SU-DHL-6 (cell line): ENCODE measurements around the gene ELFN2.

Experiments used
- EZH2phosphoT487 ChIP-seq: fragments of 200-600 bp; sonication (generic), shearing (Covaris generic); conservative IDR thresholded peaks from 2 replicates; pipeline ENCODE4 v1.6.1; 2018; ENCODE audit warnings: mild to moderate bottlenecking, antibody characterized with exemption, low read length, moderate library complexity, mixed read lengths
- TF ChIP-seq, protein P1 (sequence below): fragments of 200-600 bp; sonication (generic); IDR thresholded peaks from one replicate; pipeline ENCODE4 v1.5.1; 2017; ENCODE audit warnings: antibody characterized with exemption, mild to moderate bottlenecking, low read length, moderate library complexity; ENCODE audit not compliant: insufficient read depth, poor library complexity, severe bottlenecking

DNA sequence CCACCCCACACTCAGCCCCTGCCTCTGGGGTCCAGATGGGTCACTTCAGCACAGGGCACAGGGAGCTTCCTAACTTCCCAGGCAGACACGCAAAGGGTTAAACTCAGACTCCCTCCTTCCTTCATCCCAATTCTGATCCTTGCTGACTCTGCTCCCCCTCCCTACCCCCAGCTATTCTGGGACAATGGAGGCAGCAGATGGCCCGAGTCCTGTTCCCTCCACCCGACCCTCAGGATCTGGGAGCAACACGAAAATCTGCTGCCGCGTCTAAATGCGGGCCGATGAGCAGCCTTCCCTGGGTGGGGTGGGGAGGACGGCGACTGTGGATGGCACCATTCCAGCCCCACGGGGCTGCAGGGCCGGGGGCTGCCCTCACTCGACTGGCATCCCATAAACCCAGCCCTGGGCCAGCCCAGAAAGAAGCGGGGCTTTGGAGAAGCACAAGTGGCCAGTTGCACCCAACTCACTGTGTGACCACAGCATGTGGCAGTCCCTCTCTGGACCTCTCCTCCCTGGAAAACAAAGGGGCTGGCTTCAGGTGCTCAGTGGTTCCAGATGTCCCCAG is 40.2 kb upstream of the ELFN2 start:
- TF ChIP-seq, protein P1, sequence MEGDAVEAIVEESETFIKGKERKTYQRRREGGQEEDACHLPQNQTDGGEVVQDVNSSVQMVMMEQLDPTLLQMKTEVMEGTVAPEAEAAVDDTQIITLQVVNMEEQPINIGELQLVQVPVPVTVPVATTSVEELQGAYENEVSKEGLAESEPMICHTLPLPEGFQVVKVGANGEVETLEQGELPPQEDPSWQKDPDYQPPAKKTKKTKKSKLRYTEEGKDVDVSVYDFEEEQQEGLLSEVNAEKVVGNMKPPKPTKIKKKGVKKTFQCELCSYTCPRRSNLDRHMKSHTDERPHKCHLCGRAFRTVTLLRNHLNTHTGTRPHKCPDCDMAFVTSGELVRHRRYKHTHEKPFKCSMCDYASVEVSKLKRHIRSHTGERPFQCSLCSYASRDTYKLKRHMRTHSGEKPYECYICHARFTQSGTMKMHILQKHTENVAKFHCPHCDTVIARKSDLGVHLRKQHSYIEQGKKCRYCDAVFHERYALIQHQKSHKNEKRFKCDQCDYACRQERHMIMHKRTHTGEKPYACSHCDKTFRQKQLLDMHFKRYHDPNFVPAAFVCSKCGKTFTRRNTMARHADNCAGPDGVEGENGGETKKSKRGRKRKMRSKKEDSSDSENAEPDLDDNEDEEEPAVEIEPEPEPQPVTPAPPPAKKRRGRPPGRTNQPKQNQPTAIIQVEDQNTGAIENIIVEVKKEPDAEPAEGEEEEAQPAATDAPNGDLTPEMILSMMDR: no peak
- TF ChIP-seq EZH2phosphoT487: no peak
